Esophagus muscularis mucosa (tissue), 4 donors: ENCODE measurements around the gene CD80. TPM values are rescaled to one million over a fixed set of nuclear protein-coding genes. Genes with fewer than 3 reads are reported as not detected.

ENCODE experiments used
- DNase-seq: peaks from one replicate; pipeline ENCODE4 v3.0.0-alpha.2; 2017; ENCODE audit errors: extremely low spot score
- H3K27ac ChIP-seq, 4 donors: fragments of 200-600 bp; sonication (generic); replicated peaks in 1 of 4; 1 replicate in 3 of 4; 2 replicates in 1 of 4; pipeline ENCODE4 v1.5.1; 2016 to 2019; ENCODE audit warnings: mild to moderate bottlenecking in 1 of 4
- H3K27me3 ChIP-seq, 4 donors: fragments of 200-600 bp; sonication (generic); one replicate each; pipeline versions ENCODE4 v1.5.1 to v1.6.0; 2016 to 2019
- H3K36me3 ChIP-seq, 4 donors: fragments of 200-600 bp; sonication (generic); one replicate each; pipeline ENCODE4 v1.5.1; 2016 to 2019
- H3K4me1 ChIP-seq, 4 donors: fragments of 200-600 bp; sonication (generic); one replicate each; pipeline ENCODE4 v1.5.1; 2016 to 2019
- H3K4me3 ChIP-seq, 4 donors: fragments of 200-600 bp; sonication (generic); 1 replicate in 2 of 4; 2 replicates in 2 of 4; pipeline ENCODE4 v1.5.1; 2016 to 2019; ENCODE audit warnings: mild to moderate bottlenecking in 4 of 4, moderate library complexity in 1 of 4
- H3K9me3 ChIP-seq, 4 donors: fragments of 200-600 bp; sonication (generic); 1 replicate in 3 of 4; 2 replicates in 1 of 4; pipeline ENCODE4 v1.5.1; 2016 to 2019
- EP300 ChIP-seq: sonication (generic); formaldehyde crosslinking; IDR thresholded peaks from one replicate; pipeline ENCODE4 v1.6.1; 2017; ENCODE audit warnings: antibody characterized with exemption
- POLR2A ChIP-seq: fragments of 450-650 bp; IDR thresholded peaks from one replicate; pipeline ENCODE4 v1.6.1; 2017; ENCODE audit warnings: antibody characterized with exemption, moderate library complexity, mild to moderate bottlenecking, low read depth
- POLR2AphosphoS5 ChIP-seq, 2 donors: sonication (generic); formaldehyde crosslinking; IDR thresholded peaks; one replicate each; pipeline ENCODE4 v1.6.1; 2017; ENCODE audit warnings: antibody characterized with exemption in 2 of 2
- WGBS: methylation state at CpG from one replicate; pipeline ENCODE4 v1.1.5; 2018; 5-methylcytosine and 5-hydroxymethylcytosine counted together
- intact Hi-C: fragments of 100-400 bp; cut with DNase I; formaldehyde crosslinking; loops from one replicate; pipeline ENCODE4 v1.15.1; 2023
- total RNA-seq, 4 donors: library from RNA; depleted of rRNA; stranded (reverse); fragments of >200 nt; gene quantifications; one replicate each; pipeline versions ENCODE4 v1.1.0 to v1.2.1, GENCODE V29; 2016
- TF ChIP-seq, protein P1 (sequence below), 3 experiments: fragments of 200-600 bp in 2 of 3; fragments of 450-650 bp in 1 of 3; sonication (generic) in 2 of 3; IDR thresholded peaks; one replicate each; pipeline ENCODE4 v1.5.1; 2017 to 2019; ENCODE audit warnings: antibody characterized with exemption in 3 of 3, mild to moderate bottlenecking in 2 of 3, moderate library complexity in 1 of 3

Gene CD80
- total RNA-seq, 4 donors from 2014 or later: 0.26 to 1.3 TPM; not detected in 2

DNA sequence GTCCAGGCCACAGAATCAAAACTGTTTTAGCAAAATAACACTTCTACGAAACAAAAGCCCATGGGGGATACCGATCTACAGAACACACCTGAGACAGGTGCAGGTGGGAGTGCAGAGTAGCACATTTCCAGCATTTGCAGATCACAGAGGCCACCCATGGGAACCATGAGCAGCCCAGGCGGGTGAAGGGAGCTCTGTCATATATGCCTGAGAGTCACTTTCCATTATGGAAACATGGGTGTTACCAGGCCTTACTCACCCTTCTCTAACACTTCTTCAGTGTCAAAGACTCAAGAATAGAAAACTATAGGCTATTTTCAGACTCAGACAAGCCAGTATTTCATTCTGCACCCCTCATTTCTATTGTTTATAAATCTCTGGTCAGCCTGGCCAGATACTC is 41.7 kb upstream of the CD80 start:
- Histone ChIP-seq H3K9me3 (no peaks in the 10 kb centered on the region), H3K36me3 (no peaks in the 10 kb centered on the region), H3K4me1 (peaks cover under 1 to 39% (median 3%) of the 10 kb centered on the region in 4 donors), H3K4me3 (no peak overlapping the region), H3K27me3 (no peaks in the 10 kb centered on the region), H3K27ac (no peak overlapping the region)
- intact Hi-C loops: no loop called here
- DNase-seq: no peak
- TF ChIP-seq POLR2AphosphoS5 (IDR thresholded peaks at IDR 0.05): no peak
- TF ChIP-seq, protein P1, sequence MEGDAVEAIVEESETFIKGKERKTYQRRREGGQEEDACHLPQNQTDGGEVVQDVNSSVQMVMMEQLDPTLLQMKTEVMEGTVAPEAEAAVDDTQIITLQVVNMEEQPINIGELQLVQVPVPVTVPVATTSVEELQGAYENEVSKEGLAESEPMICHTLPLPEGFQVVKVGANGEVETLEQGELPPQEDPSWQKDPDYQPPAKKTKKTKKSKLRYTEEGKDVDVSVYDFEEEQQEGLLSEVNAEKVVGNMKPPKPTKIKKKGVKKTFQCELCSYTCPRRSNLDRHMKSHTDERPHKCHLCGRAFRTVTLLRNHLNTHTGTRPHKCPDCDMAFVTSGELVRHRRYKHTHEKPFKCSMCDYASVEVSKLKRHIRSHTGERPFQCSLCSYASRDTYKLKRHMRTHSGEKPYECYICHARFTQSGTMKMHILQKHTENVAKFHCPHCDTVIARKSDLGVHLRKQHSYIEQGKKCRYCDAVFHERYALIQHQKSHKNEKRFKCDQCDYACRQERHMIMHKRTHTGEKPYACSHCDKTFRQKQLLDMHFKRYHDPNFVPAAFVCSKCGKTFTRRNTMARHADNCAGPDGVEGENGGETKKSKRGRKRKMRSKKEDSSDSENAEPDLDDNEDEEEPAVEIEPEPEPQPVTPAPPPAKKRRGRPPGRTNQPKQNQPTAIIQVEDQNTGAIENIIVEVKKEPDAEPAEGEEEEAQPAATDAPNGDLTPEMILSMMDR (IDR thresholded peaks at IDR 0.05): no peak
- 88% methylated on average over 3 of the region's 3 CpGs for WGBS

DNA sequence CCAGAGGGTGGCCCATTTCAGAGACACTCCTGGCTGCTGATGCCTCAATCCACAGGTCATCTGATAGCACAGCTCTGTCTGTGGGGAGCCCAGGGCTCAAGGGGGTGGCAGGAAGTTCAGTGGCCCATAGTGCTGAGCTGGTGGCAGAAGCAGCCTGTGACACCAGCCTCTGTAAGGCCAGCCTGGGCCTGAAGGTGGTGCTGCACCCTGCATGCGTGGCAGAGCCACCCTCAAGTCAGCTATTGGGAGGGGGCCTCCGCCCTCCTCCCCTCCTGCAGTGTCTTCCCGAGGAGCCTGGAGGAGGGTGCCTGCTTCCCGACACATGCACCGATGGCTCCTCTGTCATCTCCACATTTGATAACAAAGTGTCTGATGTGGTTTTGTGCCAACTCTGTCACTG is 41.3 kb upstream of the CD80 start:
- no peaks in the 10 kb centered on the region for H3K36me3 ChIP-seq
- DNase-seq: no peak
- 67% methylated on average over 5 of the region's 5 CpGs for WGBS
- H3K4me3 ChIP-seq: no peak overlapping the region
- no peaks in the 10 kb centered on the region for H3K9me3 ChIP-seq
- intact Hi-C loops: no loop called here
- peaks cover 5 to 43% (median 7%) of the 10 kb centered on the region in 4 donors for H3K4me1 ChIP-seq
- H3K27me3 ChIP-seq: no peaks in the 10 kb centered on the region
- TF ChIP-seq, protein P1 (IDR thresholded peaks at IDR 0.05): peak in 2 of 3 experiments; percentile 17 to 22
- TF ChIP-seq POLR2AphosphoS5 (IDR thresholded peaks at IDR 0.05): no peak
- H3K27ac ChIP-seq: no peak overlapping the region

GRCh38 chr3:119599558-119600174 is 40.3 kb upstream of the CD80 start:
- no peak for TF ChIP-seq POLR2AphosphoS5 (IDR thresholded peaks at IDR 0.05)
- TF ChIP-seq, protein P1 (IDR thresholded peaks at IDR 0.05): no peak
- TF ChIP-seq EP300: no peak
- no peak for TF ChIP-seq POLR2A
- intact Hi-C loops: no loop called here

DNA sequence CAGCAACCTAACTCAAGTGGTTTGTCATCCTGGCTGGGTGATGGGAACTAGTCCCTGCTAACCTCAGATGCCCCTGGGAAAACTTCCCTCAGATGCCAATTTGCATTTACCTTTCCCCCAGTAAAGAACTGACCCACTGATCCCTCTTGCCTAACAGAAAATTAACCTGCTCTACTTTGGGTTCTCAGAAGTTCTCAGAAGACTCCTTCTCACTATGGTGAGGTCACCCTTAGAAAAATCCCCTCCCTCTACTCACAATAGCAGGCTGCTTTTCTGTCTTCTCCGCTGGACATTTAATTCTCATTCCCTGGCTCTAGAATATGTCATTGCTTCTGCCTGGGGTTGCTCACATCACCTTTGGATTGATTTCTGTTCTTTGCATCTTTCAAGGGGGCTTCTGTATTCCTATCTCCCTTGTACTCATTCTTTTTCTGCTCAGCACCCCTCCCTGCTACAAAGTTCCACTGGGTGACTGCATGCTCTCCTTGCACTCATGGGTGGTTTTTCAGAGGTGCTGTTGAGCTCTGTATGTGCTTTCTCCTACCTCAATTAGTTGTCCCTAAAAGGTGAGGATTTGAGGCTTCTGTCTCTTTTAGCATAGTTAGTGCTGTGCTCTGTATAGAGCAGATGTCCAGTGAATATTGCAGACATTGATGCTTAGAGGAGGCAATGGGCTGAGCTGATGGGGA is 39.1 kb upstream of the CD80 start:
- Histone ChIP-seq H3K27me3 (no peaks in the 10 kb centered on the region), H3K4me3 (no peak overlapping the region), H3K9me3 (no peaks in the 10 kb centered on the region), H3K36me3 (no peaks in the 10 kb centered on the region), H3K4me1 (peaks cover 7 to 47% (median 11%) of the 10 kb centered on the region in 4 donors), H3K27ac (no peak overlapping the region)
- 100% methylated on average over 1 of the region's 1 CpG for WGBS
- no peak for DNase-seq
- TF ChIP-seq EP300 (no peak), POLR2A (no peak), POLR2AphosphoS5 (IDR thresholded peaks at IDR 0.05) (no peak)
- TF ChIP-seq, protein P1 (IDR thresholded peaks at IDR 0.05): no peak
- intact Hi-C loops: no loop called here

More at GRCh38 chr3:119599558-119600174, 40.3 kb upstream of the CD80 start:
- no peak overlapping the region for H3K4me3 ChIP-seq
- 87% methylated on average over 6 of the region's 6 CpGs for WGBS
- H3K27ac ChIP-seq: no peak overlapping the region
- H3K27me3 ChIP-seq: no peaks in the 10 kb centered on the region
- no peaks in the 10 kb centered on the region for H3K9me3 ChIP-seq
- peaks cover 7 to 47% (median 11%) of the 10 kb centered on the region in 4 donors for H3K4me1 ChIP-seq
- no peak for DNase-seq
- no peaks in the 10 kb centered on the region for H3K36me3 ChIP-seq
